ENCODE results near the gene SVBP. TPM values are rescaled to one million over a fixed set of nuclear protein-coding genes. Genes with fewer than 3 reads are reported as not detected.

SVBP gene
- total and polyA plus RNA-seq, 2 donors (not counting 1 experiment from before 2014, with no cell fraction given) = 12.6 to 21.9 TPM

DNA sequence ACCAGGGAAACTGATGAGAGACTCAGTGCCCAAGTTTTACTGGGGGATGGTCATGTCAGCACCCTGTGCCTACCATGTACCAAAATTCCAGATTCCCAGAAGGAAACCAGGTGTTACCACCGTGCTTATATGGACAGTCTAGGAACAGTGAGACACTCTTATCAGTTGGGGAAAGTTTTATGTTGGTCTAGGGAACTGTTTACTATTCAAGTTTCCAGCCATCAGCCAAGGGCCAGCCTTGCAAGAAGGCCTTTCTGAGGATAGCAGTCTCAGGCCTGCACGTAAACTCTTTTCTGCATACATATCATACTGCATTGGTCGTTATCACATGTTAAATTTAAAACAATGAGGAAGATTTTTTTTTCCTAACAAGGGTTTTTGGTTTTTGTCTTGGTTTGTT is 19.8 kb downstream of the SVBP start:
- no peak overlapping the region for H2AFZ ChIP-seq (ENCODE audit: insufficient read depth, low read depth, low read length, poor library complexity, severe bottlenecking)
- DNase-seq (no peak), ATAC-seq (ENCODE audit: low read depth) (no peak)
- H4K20me1 ChIP-seq (ENCODE audit: control insufficient read depth, insufficient read depth, low read length, poor library complexity, severe bottlenecking) = no peaks in the 10 kb centered on the region
- intact Hi-C loops (cut with micrococcal nuclease) = no loop called here
- Mint-ChIP-seq H3K4me3 (no peak overlapping the region), H3K9me3 (ENCODE audit: insufficient read depth) (no peaks in the 10 kb centered on the region), H3K27ac (no peak overlapping the region), H3K27me3 (no peaks in the 10 kb centered on the region), H3K4me1 (no peaks in the 10 kb centered on the region)
- no peak overlapping the region for H3K4me3 ChIP-seq (ENCODE audit: control extremely low read depth in 1 of 5, extremely low read depth in 1 of 5, insufficient read depth in 1 of 5, low read depth in 2 of 5, low read length in 4 of 5)
- no peaks in the 10 kb centered on the region for H3K4me1 ChIP-seq (ENCODE audit: control insufficient read depth in 2 of 2, insufficient read depth in 2 of 2, low read length in 2 of 2)
- H3K4me2 ChIP-seq (replicated peaks; ENCODE audit: low read depth, low read length, poor library complexity, severe bottlenecking) = no peak overlapping the region
- no peaks in the 10 kb centered on the region for H3K9me3 ChIP-seq (ENCODE audit: control extremely low read depth in 1 of 3, control insufficient read depth in 2 of 3, insufficient read depth in 1 of 3, low read length in 2 of 3)
- ChIA-PET CTCF (interaction anchor here (1.5 kb wide), 1 partner anchor 276 kb away, joined by 6 read pairs; no protein-coding TSS in a partner anchor), POLR2A (no interaction called here)
- H3K27ac ChIP-seq (ENCODE audit: low read length in 2 of 2) = no peak overlapping the region
- H3K79me2 ChIP-seq (ENCODE audit: control insufficient read depth, insufficient read depth, low read length) = no peaks in the 10 kb centered on the region
- no peaks in the 10 kb centered on the region for H3K27me3 ChIP-seq (replicated peaks in 1 of 4; ENCODE audit: control extremely low read depth in 1 of 4, control insufficient read depth in 3 of 4, insufficient read depth in 4 of 4, low read length in 3 of 4)
- 100% methylated on average over 1 of the region's 3 CpGs for WGBS (ENCODE audit: insufficient coverage)
- H3K9ac ChIP-seq (ENCODE audit: low read length) = no peak overlapping the region
- TF ChIP-seq EZH2 (IDR thresholded peaks at IDR 0.05; ENCODE audit: borderline replicate concordance, insufficient read depth, low read depth, low read length, poor library complexity, severe bottlenecking) = no peak
- TF ChIP-seq, protein P1, sequence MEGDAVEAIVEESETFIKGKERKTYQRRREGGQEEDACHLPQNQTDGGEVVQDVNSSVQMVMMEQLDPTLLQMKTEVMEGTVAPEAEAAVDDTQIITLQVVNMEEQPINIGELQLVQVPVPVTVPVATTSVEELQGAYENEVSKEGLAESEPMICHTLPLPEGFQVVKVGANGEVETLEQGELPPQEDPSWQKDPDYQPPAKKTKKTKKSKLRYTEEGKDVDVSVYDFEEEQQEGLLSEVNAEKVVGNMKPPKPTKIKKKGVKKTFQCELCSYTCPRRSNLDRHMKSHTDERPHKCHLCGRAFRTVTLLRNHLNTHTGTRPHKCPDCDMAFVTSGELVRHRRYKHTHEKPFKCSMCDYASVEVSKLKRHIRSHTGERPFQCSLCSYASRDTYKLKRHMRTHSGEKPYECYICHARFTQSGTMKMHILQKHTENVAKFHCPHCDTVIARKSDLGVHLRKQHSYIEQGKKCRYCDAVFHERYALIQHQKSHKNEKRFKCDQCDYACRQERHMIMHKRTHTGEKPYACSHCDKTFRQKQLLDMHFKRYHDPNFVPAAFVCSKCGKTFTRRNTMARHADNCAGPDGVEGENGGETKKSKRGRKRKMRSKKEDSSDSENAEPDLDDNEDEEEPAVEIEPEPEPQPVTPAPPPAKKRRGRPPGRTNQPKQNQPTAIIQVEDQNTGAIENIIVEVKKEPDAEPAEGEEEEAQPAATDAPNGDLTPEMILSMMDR (IDR thresholded peaks at IDR 0.05) = no peak
- no peaks in the 10 kb centered on the region for H3K36me3 ChIP-seq (replicated peaks in 1 of 2; ENCODE audit: control extremely low read depth in 1 of 2, control insufficient read depth in 1 of 2, extremely low read depth in 1 of 2, insufficient read depth in 2 of 2, low read length in 1 of 2)

DNA sequence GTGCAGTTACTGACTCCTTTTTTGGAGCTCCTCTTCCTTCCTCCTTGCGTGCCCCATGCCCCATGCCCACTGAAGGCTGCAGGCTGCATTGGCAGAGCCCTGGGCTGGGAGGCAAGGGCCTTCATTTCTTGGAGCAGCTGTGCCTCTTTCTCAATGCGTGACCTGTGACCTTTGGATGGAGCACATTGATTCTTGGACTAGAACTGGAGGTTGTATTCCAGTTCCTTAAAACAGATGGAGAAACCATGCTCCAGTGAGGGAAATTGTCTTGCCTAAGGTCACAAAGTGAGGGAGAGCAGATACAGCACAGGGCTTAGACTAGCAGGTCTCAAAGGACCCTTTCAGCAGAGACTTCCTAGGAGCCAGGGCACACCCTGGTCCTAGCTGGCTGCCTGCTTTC is 23.4 kb downstream of the SVBP start:
- no peak overlapping the region for H3K4me2 ChIP-seq (replicated peaks; ENCODE audit: low read depth, low read length, poor library complexity, severe bottlenecking)
- ChIA-PET CTCF (interaction anchor here (1.5 kb wide), 1 partner anchor 280 kb away, joined by 4 read pairs; no protein-coding TSS in a partner anchor), POLR2A (no interaction called here)
- TF ChIP-seq, protein P1 (IDR thresholded peaks at IDR 0.05) = no peak
- no peak for TF ChIP-seq EZH2 (IDR thresholded peaks at IDR 0.05; ENCODE audit: borderline replicate concordance, insufficient read depth, low read depth, low read length, poor library complexity, severe bottlenecking)
- intact Hi-C loops (cut with micrococcal nuclease) = no loop called here
- H3K27me3 Mint-ChIP-seq = no peaks in the 10 kb centered on the region
- H3K4me3 ChIP-seq (ENCODE audit: control extremely low read depth in 1 of 5, extremely low read depth in 1 of 5, insufficient read depth in 1 of 5, low read depth in 2 of 5, low read length in 4 of 5) = no peak overlapping the region
- no peak for ATAC-seq (ENCODE audit: low read depth)
- no peaks in the 10 kb centered on the region for H3K9me3 Mint-ChIP-seq (ENCODE audit: insufficient read depth)
- no peaks in the 10 kb centered on the region for H3K79me2 ChIP-seq (ENCODE audit: control insufficient read depth, insufficient read depth, low read length)
- H3K27me3 ChIP-seq (replicated peaks in 1 of 4; ENCODE audit: control extremely low read depth in 1 of 4, control insufficient read depth in 3 of 4, insufficient read depth in 4 of 4, low read length in 3 of 4) = no peaks in the 10 kb centered on the region
- H3K4me1 ChIP-seq (ENCODE audit: control insufficient read depth in 2 of 2, insufficient read depth in 2 of 2, low read length in 2 of 2) = no peaks in the 10 kb centered on the region
- DNase-seq = no peak
- no peak overlapping the region for H2AFZ ChIP-seq (ENCODE audit: insufficient read depth, low read depth, low read length, poor library complexity, severe bottlenecking)
- no peak overlapping the region for H3K27ac ChIP-seq (ENCODE audit: low read length in 2 of 2)
- H3K4me1 Mint-ChIP-seq = no peaks in the 10 kb centered on the region
- no peak overlapping the region for H3K27ac Mint-ChIP-seq
- no peak overlapping the region for H3K9ac ChIP-seq (ENCODE audit: low read length)
- H3K9me3 ChIP-seq (ENCODE audit: control extremely low read depth in 1 of 3, control insufficient read depth in 2 of 3, insufficient read depth in 1 of 3, low read length in 2 of 3) = no peaks in the 10 kb centered on the region
- H3K36me3 ChIP-seq (replicated peaks in 1 of 2; ENCODE audit: control extremely low read depth in 1 of 2, control insufficient read depth in 1 of 2, extremely low read depth in 1 of 2, insufficient read depth in 2 of 2, low read length in 1 of 2) = no peaks in the 10 kb centered on the region
- no peaks in the 10 kb centered on the region for H4K20me1 ChIP-seq (ENCODE audit: control insufficient read depth, insufficient read depth, low read length, poor library complexity, severe bottlenecking)
- no peak overlapping the region for H3K4me3 Mint-ChIP-seq
- 100% methylated on average over 2 of the region's 2 CpGs for WGBS (ENCODE audit: insufficient coverage)
